HG03342 (cell line): Measurements from ENCODE around the gene GASK1A.
"Not testable (repeated sequence)": the region's sequence is repeated elsewhere in the genome, so short reads cannot be mapped to it uniquely, and the experiment has no call there.

Experiments used
- ATAC-seq: cut with Tn5 transposase; IDR thresholded peaks from one replicate; pipeline ENCODE4 v1.9.1; 2021; ENCODE audit warnings: mild to moderate bottlenecking, moderate library complexity; ENCODE audit not compliant: unreplicated experiment

The GASK1A gene

DNA sequence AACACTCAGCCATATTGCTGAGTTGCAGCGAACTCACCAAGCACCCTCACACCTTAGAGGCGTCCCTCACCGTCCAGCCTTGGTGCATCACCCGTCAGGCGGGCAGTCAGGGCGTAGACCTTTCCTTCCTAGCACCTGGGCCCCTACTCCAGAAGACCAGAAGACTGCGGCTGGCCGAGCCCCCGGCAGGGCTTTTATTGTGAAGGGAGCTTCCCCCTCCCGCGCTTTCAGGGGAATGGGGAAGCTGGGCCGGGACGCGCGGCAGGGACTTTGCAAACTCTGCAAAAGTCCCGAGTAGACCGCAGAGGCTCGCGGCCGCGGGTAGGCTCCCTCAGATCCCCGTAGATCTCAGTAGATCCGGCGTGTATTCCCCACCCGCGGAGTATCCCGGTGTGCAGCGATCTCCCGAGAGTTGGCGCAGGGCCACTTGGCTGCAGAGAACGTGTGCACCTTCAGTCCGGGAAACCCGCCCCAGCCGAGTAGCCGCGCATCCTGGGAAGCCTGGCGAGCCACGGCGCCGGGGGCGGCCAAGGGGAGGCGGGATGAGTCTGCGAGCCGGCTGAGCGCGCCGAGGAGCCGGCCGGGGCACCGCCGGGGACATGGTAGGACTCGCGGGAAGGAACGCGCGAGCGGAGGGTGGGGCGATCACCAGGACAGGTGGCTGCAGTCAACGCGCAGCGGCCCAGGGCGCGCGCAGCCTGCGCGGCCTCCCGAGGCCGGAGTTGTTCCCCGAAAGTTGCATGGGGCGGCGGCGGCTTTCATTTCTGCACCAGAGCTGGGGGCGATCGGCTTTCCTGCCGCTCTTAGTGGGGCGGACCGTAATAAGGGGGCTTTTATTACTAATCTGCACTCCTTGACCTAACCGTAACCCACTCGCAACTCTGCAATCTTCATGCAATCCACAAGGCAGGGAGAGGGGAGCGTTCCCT, at the start of gene GASK1A:
Gene GASK1A, plus strand, starts transcription at position 268 of the 929 bp plus-strand sequence. Its CDS starts 332 bp downstream, at position 600.
- no peak for ATAC-seq

DNA sequence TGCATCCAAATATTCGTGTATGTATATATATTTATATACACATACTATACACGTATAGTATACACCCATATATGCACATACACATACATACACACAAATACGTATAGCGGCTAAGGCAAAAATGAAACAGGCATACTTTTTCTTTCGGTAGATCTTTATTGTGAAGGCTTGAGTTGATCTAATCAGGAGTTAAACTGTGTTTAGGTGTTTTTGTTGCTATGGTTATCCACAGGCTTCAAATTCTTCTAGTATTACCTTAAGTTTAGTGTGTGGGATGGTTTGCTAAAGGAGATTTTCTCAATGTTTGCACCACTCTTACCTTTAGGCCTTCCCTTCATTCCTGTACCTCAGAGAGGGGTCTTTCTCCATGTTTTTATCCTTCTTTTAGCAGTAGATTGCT, 45.0 kb upstream of the GASK1A start:
- ATAC-seq, result no peak

- no peak for ATAC-seq
These were observed 44.2 kb upstream of the GASK1A start for GRCh38 chr3:42934910-42935309.

DNA sequence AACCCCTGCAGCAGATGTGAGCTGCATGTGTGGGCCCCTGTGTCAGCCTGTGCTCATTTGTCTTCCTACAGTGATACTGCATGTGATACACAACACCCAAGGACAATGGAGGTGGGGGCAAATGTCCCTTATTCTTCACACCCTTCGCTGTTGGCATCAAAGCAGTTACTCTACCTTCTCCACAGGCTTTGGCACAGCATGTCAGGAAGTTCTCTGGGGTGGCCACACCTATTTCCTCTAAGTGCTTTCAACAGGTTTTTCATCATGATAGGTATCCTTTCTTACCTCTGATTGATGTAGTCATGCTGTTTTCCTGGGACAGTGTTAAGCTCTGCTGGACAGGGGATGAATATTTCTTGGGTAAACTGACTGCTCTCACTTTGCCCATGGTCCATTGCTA, 43.6 kb upstream of the GASK1A start:
- ATAC-seq, result no peak

GRCh38 chr3:42936157-42936981, 42.7 kb upstream of the GASK1A start:
- ATAC-seq, result no peak

- ATAC-seq, result no peak
These were observed 41.8 kb upstream of the GASK1A start for GRCh38 chr3:42937334-42937733.

GRCh38 chr3:42942693-42943092, 36.4 kb upstream of the GASK1A start:
- ATAC-seq, result no peak

- no peak for ATAC-seq
These were observed 33.1 kb upstream of the GASK1A start for GRCh38 chr3:42946050-42946449.

- ATAC-seq, result no peak
These were observed 21.5 kb upstream of the GASK1A start for GRCh38 chr3:42957573-42957972.

- no peak for ATAC-seq
These were observed 18.8 kb upstream of the GASK1A start for GRCh38 chr3:42960282-42960681.

DNA sequence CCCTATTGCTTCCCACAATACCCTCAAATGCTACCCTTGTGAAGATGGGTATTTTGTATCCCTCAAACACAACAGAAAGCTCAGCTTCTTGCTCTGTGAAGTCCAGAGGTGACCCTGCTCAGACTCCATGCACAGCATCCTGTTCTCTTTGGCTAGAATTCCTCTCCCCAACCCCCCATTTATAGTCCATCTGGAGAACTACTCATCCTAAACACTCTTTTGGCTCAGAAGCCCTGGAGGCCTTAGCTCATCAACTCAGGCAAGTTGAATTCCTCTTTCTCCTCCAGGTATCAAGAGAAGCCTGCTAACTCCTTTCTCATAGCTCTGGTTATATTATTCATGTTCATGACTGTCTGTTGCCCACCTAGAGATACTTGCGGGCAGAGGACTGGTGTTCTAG, 18.3 kb upstream of the GASK1A start:
- ATAC-seq, result no peak

- ATAC-seq, result no peak
These were observed 17.5 kb upstream of the GASK1A start for GRCh38 chr3:42961633-42962032.

- no peak for ATAC-seq
These were observed 15.8 kb upstream of the GASK1A start for GRCh38 chr3:42963269-42963668.

GRCh38 chr3:42964266-42964665, 14.8 kb upstream of the GASK1A start:
- no peak for ATAC-seq

DNA sequence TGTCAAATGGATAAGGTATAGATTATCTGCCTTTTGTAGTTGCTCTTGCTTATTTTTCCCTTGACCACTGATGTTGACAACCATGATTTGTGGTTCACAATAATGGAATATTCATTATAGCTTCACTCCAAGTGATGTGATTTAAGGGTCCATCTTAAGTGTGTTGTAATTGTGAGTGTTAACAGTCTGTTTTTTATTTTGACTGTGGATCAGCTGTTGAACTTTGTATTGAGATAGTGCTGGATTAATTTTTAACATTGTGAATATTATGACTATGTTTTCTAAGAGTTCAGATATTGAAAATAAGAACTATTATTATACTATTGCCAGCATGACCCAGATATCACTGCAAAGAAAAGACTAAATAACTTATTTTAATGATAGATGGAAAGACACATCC, 8.6 kb upstream of the GASK1A start:
- ATAC-seq, result no peak

DNA sequence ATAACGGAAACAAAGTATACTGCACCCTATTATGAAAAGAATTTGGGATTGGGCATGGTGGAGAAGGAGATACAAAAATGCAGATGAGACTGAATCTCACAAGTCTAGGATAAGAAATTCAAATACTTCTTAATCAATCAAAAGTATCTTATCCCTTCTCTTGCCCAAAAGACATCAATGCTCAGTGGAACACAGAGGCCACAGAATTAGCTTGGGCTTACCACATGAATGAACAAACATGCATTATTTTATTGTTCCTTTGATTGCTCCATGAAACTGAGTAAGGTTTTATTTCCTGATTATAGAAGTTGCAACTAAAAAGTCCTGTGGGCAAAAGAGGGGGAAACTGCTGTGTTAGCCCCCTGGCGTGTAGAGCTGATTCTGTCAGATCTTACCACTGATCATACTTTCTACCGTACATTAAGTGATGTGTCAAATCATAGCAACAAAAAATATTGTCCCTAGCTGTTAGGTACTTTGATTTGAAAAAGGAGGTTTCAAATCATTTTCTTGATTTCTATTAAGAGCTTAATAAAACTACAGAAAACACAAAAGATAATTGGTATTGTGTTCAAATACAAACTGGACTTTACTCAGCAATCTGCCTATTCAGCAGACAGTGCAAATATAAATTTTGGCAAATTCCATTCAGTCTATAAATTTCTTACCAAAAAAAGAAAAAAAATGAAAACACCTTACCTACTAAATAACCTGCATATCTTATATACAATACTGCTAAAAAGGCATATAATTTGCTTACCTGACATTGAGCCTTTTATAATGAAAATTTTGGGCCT, 7.9 kb upstream of the GASK1A start:
- ATAC-seq, result no peak

- ATAC-seq, result not testable (repeated sequence)
These were observed 4.2 kb upstream of the GASK1A start for GRCh38 chr3:42974906-42975305.

- ATAC-seq, result no peak
These were observed 3.7 kb upstream of the GASK1A start for GRCh38 chr3:42975456-42975855.

DNA sequence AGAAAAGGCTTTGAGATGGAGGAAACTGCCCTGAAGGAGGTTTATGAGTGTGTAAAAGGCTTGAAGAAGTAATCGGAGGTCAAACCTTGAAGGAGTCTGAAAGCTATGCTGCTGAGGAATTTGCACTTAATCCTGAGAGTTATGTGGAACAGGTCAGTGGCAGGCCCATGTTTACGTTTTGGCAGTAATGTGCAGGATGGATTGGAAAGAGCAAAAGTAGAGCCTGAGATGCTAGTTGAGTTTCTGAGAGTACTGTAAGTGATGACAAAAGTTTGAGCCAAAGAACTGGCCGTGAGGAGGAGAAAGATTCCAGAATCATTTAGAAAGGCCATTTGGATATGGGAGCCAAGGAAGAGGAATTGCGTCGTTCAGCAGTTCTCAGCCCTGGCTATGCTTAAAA, 3.2 kb upstream of the GASK1A start:
- ATAC-seq, result no peak

GRCh38 chr3:42980209-42980608, 1.1 kb downstream of the GASK1A start:
- no peak for ATAC-seq

DNA sequence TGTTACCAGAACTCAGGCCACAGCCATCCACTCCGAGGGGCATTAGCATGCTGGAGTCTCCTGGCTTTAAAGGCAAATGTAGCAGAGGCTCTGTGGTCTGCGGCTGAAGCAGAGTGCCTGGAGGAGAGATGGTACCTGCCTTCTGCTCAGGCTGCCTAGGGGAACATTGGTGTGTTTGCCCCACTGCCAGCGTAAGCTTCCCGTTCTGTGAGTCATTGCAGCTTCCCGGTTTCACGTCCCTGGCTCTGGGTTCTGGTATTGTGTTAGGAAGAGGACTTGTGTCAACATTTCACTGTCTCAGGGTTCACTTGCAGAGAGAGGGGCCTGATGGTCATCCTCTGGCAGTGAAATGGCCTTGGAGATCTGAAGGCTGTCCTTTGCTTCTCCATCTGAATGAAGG, 1.8 kb downstream of the GASK1A start:
- ATAC-seq, result no peak
